Smooth muscle cell (in vitro differentiated cells): Measurements from ENCODE around the gene ASPDH. TPM values are rescaled to one million over a fixed set of nuclear protein-coding genes. Genes with fewer than 3 reads are reported as not detected.

Experiments used
- DNase-seq: peaks from one replicate; lab custom pipeline; 2025; ENCODE audit not compliant: unreplicated experiment; lab: John Stamatoyannopoulos, UW
- H2AFZ ChIP-seq: fragments of 200-600 bp; sonication (generic); 2 replicates; pipeline ENCODE4 v1.6.0; 2016; ENCODE audit warnings: antibody characterized with exemption, low read depth, mild to moderate bottlenecking
- H3F3A ChIP-seq: fragments of 200-600 bp; sonication (generic); 2 replicates; pipeline ENCODE4 v1.6.0; 2017; ENCODE audit warnings: antibody characterized with exemption, low read depth
- H3K27ac ChIP-seq: fragments of 200-600 bp; sonication (generic); 2 replicates; pipeline ENCODE4 v1.5.1; 2016; ENCODE audit warnings: low read depth, mild to moderate bottlenecking
- H3K27me3 ChIP-seq: fragments of 200-600 bp; sonication (generic); 2 replicates; pipeline ENCODE4 v1.6.1; 2016; ENCODE audit warnings: low read depth, mild to moderate bottlenecking
- H3K36me3 ChIP-seq: fragments of 200-600 bp; sonication (generic); 2 replicates; pipeline ENCODE4 v1.5.1; 2016; ENCODE audit warnings: low read depth
- H3K4me1 ChIP-seq: fragments of 200-600 bp; sonication (generic); 2 replicates; pipeline ENCODE4 v1.5.1; 2016; ENCODE audit warnings: low read depth
- H3K4me2 ChIP-seq: fragments of 200-600 bp; sonication (generic); 2 replicates; pipeline ENCODE4 v1.6.0; 2016; ENCODE audit warnings: mild to moderate bottlenecking
- H3K4me3 ChIP-seq: fragments of 200-600 bp; sonication (generic); 2 replicates; pipeline ENCODE4 v1.5.1; 2016; ENCODE audit warnings: mild to moderate bottlenecking
- H3K79me2 ChIP-seq: fragments of 200-600 bp; sonication (generic); 2 replicates; pipeline ENCODE4 v1.6.0; 2016; ENCODE audit warnings: low read depth, mild to moderate bottlenecking
- H3K9ac ChIP-seq: fragments of 200-600 bp; sonication (generic); 2 replicates; pipeline ENCODE4 v1.6.0; 2016; ENCODE audit warnings: low read depth
- H3K9me3 ChIP-seq: fragments of 200-600 bp; sonication (generic); replicated peaks from 2 replicates; pipeline ENCODE4 v1.5.1; 2016; ENCODE audit warnings: low read depth
- H4K20me1 ChIP-seq: fragments of 200-600 bp; sonication (generic); 2 replicates; pipeline ENCODE4 v1.6.0; 2016; ENCODE audit warnings: low read depth
- CTCF ChIP-seq: fragments of 200-600 bp; sonication (generic); IDR thresholded peaks from 2 replicates; pipeline ENCODE4 v1.5.1; 2017; ENCODE audit warnings: borderline replicate concordance, mild to moderate bottlenecking, antibody characterized with exemption; ENCODE audit not compliant: insufficient read depth, poor library complexity, severe bottlenecking
- WGBS: methylation state at CpG from one replicate; pipeline ENCODE4 v1.1.7; 2016; ENCODE audit warnings: low lambda C conversion rate; 5-methylcytosine and 5-hydroxymethylcytosine counted together
- polyA plus RNA-seq: library from polyadenylated mRNA; unstranded; fragments of >200 nt; fragmentation: Nextera tagmentation; extraction: Ambion mirVana; gene quantifications from 2 replicates; pipeline ENCODE4 v1.2.1, GENCODE V29; 2016
- total RNA-seq: library from RNA; depleted of rRNA; stranded (reverse); fragments of >200 nt; gene quantifications from 2 replicates; pipeline ENCODE4 v1.2.3, GENCODE V29; 2014

The ASPDH gene
- total and polyA plus RNA-seq, 2 experiments from 2014 or later = not detected

- H3K4me1 ChIP-seq = peaks cover 4% of the 10 kb centered on the region
- no peaks in the 10 kb centered on the region for H3F3A ChIP-seq
- DNase-seq = peak; percentile 83
- H3K4me2 ChIP-seq = peak within 1 kb of the TSS; percentile 86
- H4K20me1 ChIP-seq = no peaks in the 10 kb centered on the region
- H3K27me3 ChIP-seq = no peaks in the 10 kb centered on the region
- H3K9me3 ChIP-seq = no peaks in the 10 kb centered on the region
- peak within 1 kb of the TSS; percentile 64 for H3K9ac ChIP-seq
- no peak for TF ChIP-seq CTCF
- 2% methylated on average over 67 of the region's 69 CpGs for WGBS
- no peaks in the 10 kb centered on the region for H3K79me2 ChIP-seq
- H2AFZ ChIP-seq = peak within 1 kb of the TSS; percentile 40
- peak within 1 kb of the TSS; percentile 74 for H3K4me3 ChIP-seq
- peak within 1 kb of the TSS; percentile 50 for H3K27ac ChIP-seq
- no peaks in the 10 kb centered on the region for H3K36me3 ChIP-seq
Observed at GRCh38 chr19:50511069-50511822, 2.5 kb downstream of the ASPDH start, which contains the start of gene JOSD2. Gene JOSD2, minus strand, starts transcription at chr19:50511191. Its CDS starts 760 bp downstream, at chr19:50510431.

- Histone ChIP-seq H3K27me3 (no peaks in the 10 kb centered on the region), H3K9ac (peak overlapping the region; percentile 64), H3K4me2 (peak overlapping the region; percentile 86), H3F3A (no peaks in the 10 kb centered on the region), H3K36me3 (no peaks in the 10 kb centered on the region), H3K79me2 (no peaks in the 10 kb centered on the region), H4K20me1 (no peaks in the 10 kb centered on the region), H3K9me3 (no peaks in the 10 kb centered on the region), H3K4me1 (peaks cover 4% of the 10 kb centered on the region), H3K4me3 (peak overlapping the region; percentile 74), H3K27ac (peak overlapping the region; percentile 50), H2AFZ (peak overlapping the region; percentile 40)
- TF ChIP-seq CTCF = no peak
- no peak for DNase-seq
- WGBS = 9% methylated on average over 10 of the region's 10 CpGs
Observed at GRCh38 chr19:50510700-50511068, 3.0 kb downstream of the ASPDH start.

- Histone ChIP-seq H3K4me2 (peak overlapping the region; percentile 86), H3K9me3 (no peaks in the 10 kb centered on the region), H3K27ac (peak overlapping the region; percentile 50), H3K79me2 (no peaks in the 10 kb centered on the region), H3K4me1 (peaks cover 4% of the 10 kb centered on the region), H3K27me3 (no peaks in the 10 kb centered on the region), H3K4me3 (peak overlapping the region; percentile 74), H3F3A (no peaks in the 10 kb centered on the region), H3K36me3 (no peaks in the 10 kb centered on the region), H2AFZ (no peak overlapping the region), H3K9ac (peak overlapping the region; percentile 64), H4K20me1 (no peaks in the 10 kb centered on the region)
- DNase-seq = no peak
- no peak for TF ChIP-seq CTCF
- WGBS = 74% methylated on average over 25 of the region's 26 CpGs
Observed at GRCh38 chr19:50510121-50510670, 3.5 kb downstream of the ASPDH start.

GRCh38 chr19:50509366-50509765, 4.3 kb downstream of the ASPDH start:
- Histone ChIP-seq H3K4me1 (peaks cover 4% of the 10 kb centered on the region), H3K27me3 (no peaks in the 10 kb centered on the region), H3K9me3 (no peaks in the 10 kb centered on the region), H3K4me2 (no peak overlapping the region), H4K20me1 (no peaks in the 10 kb centered on the region), H3K4me3 (no peak overlapping the region), H3K9ac (no peak overlapping the region), H3K27ac (no peak overlapping the region), H3K36me3 (no peaks in the 10 kb centered on the region), H2AFZ (no peak overlapping the region), H3K79me2 (no peaks in the 10 kb centered on the region), H3F3A (no peaks in the 10 kb centered on the region)
- no peak for DNase-seq
- TF ChIP-seq CTCF = no peak
- 90% methylated on average over 11 of the region's 11 CpGs for WGBS
